Fibroblast of mammary gland (primary cell): ENCODE data around the gene PLXND1.

ENCODE experiments used
- DNase-seq: peaks from one replicate; pipeline ENCODE4 v3.0.0-alpha.2; 2010; ENCODE audit warnings: low read depth
- H3K4me3 ChIP-seq: 2 replicates; pipeline ENCODE4 v1.5.1; 2011; ENCODE audit warnings: low read depth, mild to moderate bottlenecking, low read length, moderate library complexity; ENCODE audit not compliant: control insufficient read depth
- CTCF ChIP-seq: conservative IDR thresholded peaks from 2 replicates; pipeline ENCODE4 v1.5.1; 2011; ENCODE audit warnings: low read depth, low read length, inconsistent platforms; ENCODE audit not compliant: control insufficient read depth, insufficient read depth

Gene PLXND1

GRCh38 chr3:129561619-129562248, 44.7 kb downstream of the PLXND1 start:
- TF ChIP-seq CTCF: no peak
- H3K4me3 ChIP-seq: no peak overlapping the region
- no peak for DNase-seq

- TF ChIP-seq CTCF: no peak
- peak overlapping the region; percentile 10 for H3K4me3 ChIP-seq
- peak; percentile 79 for DNase-seq
These were observed 45.4 kb downstream of the PLXND1 start for GRCh38 chr3:129560911-129561594.

- TF ChIP-seq CTCF: no peak
- H3K4me3 ChIP-seq: peak overlapping the region; percentile 16
- peak; percentile 44 for DNase-seq
These were observed 46.1 kb downstream of the PLXND1 start for GRCh38 chr3:129560269-129560787.

- DNase-seq: no peak
- no peak for TF ChIP-seq CTCF
- no peak overlapping the region for H3K4me3 ChIP-seq
These were observed 46.9 kb downstream of the PLXND1 start for GRCh38 chr3:129559565-129560079.

GRCh38 chr3:129558772-129559564, 47.5 kb downstream of the PLXND1 start:
- no peak overlapping the region for H3K4me3 ChIP-seq
- no peak for TF ChIP-seq CTCF
- DNase-seq: peak; percentile 81

- peak; percentile 28 for DNase-seq
- H3K4me3 ChIP-seq: no peak overlapping the region
- TF ChIP-seq CTCF: no peak
These were observed 48.2 kb downstream of the PLXND1 start for GRCh38 chr3:129558081-129558771.
